Brain microvascular endothelial cell (primary cell): ENCODE measurements around the gene ABCC9.

Experiments used
- DNase-seq: peaks from one replicate; pipeline ENCODE4 v3.0.0-alpha.2; 2020
- H3K27ac ChIP-seq: fragments of 250-450 bp; sonication (Bioruptor Pico); 2 replicates; pipeline ENCODE4 v1.5.1; 2020; ENCODE audit warnings: mild to moderate bottlenecking, moderate library complexity
- H3K27me3 ChIP-seq: fragments of 250-450 bp; sonication (Bioruptor Pico); replicated peaks from 2 replicates; pipeline ENCODE4 v1.5.1; 2020; ENCODE audit warnings: mild to moderate bottlenecking
- H3K36me3 ChIP-seq: fragments of 250-450 bp; sonication (Bioruptor Pico); replicated peaks from 2 replicates; pipeline ENCODE4 v1.5.1; 2020; ENCODE audit warnings: mild to moderate bottlenecking
- H3K4me3 ChIP-seq: 2 replicates; pipeline ENCODE4 v1.5.1; 2011; ENCODE audit warnings: low read depth, mild to moderate bottlenecking, control low read depth, low read length, moderate library complexity
- in situ Hi-C: cut with HindIII; loops from 2 replicates; pipeline ENCODE4 v1.10.0; 2017; ENCODE audit warnings: low sequenced_read_pairs, low pct_ligation_motif_present
- TF ChIP-seq, protein P1 (sequence below): IDR thresholded peaks from 2 replicates; pipeline ENCODE4 v1.5.1; 2011; ENCODE audit warnings: low read depth, mild to moderate bottlenecking, moderate library complexity, low read length, control low read depth, inconsistent platforms; ENCODE audit errors: missing control alignments

ABCC9 gene

DNA sequence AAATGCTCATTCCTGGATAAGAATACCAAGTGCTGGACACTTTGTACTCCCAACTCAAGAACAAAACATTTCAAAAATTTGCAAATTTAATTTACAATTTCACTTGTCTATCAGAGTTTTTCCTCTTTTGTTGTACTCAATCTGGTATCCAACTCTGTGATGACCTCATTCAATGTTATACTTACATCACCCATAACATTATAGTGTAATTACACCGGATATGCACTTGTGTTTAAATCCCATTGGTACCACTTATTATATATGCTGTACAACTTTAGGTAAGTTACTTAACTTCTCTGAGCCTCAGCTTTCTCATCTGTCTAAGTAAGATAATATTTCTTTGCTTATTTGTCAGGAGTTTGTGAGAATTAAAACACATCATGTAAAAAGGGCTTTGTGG is 90.1 kb downstream of the ABCC9 start:
- no peaks in the 10 kb centered on the region for H3K36me3 ChIP-seq
- DNase-seq: no peak
- in situ Hi-C loops: no loop called here
- no peak overlapping the region for H3K4me3 ChIP-seq
- TF ChIP-seq, protein P1, sequence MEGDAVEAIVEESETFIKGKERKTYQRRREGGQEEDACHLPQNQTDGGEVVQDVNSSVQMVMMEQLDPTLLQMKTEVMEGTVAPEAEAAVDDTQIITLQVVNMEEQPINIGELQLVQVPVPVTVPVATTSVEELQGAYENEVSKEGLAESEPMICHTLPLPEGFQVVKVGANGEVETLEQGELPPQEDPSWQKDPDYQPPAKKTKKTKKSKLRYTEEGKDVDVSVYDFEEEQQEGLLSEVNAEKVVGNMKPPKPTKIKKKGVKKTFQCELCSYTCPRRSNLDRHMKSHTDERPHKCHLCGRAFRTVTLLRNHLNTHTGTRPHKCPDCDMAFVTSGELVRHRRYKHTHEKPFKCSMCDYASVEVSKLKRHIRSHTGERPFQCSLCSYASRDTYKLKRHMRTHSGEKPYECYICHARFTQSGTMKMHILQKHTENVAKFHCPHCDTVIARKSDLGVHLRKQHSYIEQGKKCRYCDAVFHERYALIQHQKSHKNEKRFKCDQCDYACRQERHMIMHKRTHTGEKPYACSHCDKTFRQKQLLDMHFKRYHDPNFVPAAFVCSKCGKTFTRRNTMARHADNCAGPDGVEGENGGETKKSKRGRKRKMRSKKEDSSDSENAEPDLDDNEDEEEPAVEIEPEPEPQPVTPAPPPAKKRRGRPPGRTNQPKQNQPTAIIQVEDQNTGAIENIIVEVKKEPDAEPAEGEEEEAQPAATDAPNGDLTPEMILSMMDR: no peak
- H3K27me3 ChIP-seq: no peaks in the 10 kb centered on the region
- no peak overlapping the region for H3K27ac ChIP-seq

DNA sequence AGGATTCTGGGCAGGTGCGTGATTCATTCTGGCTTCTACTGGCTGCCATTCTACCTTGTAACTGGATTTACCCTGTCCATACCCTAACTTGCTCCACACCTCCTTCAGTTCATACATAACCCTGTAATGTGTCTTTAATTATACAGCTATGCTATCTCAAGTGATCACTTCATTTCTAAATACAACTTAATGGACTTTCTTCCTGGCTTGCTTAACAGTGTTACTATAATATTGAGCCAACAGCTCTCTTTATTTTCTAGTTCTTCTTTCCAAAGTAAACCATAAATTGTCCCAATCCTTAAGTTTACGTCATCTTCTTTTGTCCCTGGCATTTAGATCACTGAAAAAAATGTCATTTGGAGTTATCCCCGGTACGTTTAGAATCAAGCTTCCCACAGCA is 90.8 kb downstream of the ABCC9 start:
- no peak for DNase-seq
- in situ Hi-C loops: no loop called here
- Histone ChIP-seq H3K27me3 (no peaks in the 10 kb centered on the region), H3K27ac (no peak overlapping the region), H3K36me3 (no peaks in the 10 kb centered on the region), H3K4me3 (no peak overlapping the region)
- TF ChIP-seq, protein P1: no peak

DNA sequence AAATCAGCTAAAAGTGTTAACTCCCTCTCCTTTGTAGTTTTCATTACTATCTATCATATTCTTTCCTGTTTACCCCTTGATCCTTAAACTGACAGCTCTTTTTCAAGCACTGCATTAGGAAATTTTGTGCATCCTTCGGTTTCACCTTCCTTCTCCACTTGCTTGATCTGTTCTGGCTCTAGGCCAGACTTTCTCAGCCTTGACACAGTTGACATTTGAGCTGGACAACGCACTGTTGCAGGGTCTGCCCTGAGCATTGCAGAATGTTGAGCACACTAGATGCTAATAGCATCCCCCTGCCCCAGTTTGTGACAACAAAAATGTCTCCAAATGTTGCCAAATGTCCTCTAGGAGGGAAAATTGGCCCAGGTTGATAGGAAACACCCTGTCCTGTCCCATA is 91.3 kb downstream of the ABCC9 start:
- H3K27ac ChIP-seq: no peak overlapping the region
- H3K4me3 ChIP-seq: no peak overlapping the region
- no peak for DNase-seq
- TF ChIP-seq, protein P1: no peak
- no peaks in the 10 kb centered on the region for H3K36me3 ChIP-seq
- no peaks in the 10 kb centered on the region for H3K27me3 ChIP-seq
- in situ Hi-C loops: no loop called here

DNA sequence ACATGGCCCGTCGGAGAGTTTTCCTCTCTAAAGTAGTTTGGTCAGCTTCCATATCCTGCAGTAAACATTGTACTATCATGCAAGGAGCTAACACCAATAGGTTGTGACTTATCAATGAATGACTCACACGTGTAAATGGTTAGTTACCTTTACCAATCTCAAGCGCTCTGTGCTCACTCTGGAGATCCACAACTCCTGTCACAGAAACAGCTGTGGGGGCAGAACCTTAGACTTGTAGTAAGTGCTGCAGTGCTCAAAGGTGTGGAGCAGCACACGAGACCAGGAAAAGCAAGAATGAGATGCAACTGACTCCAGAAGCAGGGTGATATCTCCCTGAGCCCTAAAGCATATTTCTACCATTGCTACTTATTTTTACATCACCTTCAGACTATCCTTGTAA is 93.0 kb downstream of the ABCC9 start:
- no peak for DNase-seq
- H3K36me3 ChIP-seq: no peaks in the 10 kb centered on the region
- in situ Hi-C loops: no loop called here

DNA sequence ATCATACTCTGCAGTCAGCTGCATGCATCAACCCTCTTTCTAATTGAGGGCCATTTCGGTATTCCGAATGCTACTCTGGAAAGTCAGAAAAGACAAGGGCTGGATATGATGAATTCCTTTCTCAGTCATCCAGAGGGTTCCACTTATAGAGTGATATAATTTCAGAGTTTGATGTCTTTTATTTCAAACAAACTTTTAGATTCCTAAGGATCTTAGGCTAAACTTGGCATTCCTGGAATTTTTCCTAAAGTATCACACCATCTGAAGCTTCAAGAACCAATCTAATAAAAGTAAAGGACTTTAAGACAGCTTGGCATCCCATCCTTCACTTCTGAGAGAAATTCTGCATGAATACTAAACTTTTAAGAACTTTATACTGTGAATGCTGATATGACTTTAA is 97.4 kb downstream of the ABCC9 start:
- Histone ChIP-seq H3K4me3 (no peak overlapping the region), H3K36me3 (no peaks in the 10 kb centered on the region), H3K27ac (no peak overlapping the region), H3K27me3 (no peaks in the 10 kb centered on the region)
- TF ChIP-seq, protein P1: no peak
- no peak for DNase-seq
- in situ Hi-C loops: no loop called here

More for the DNA sequence above, 93.0 kb downstream of the ABCC9 start:
- Histone ChIP-seq H3K4me3 (no peak overlapping the region), H3K27ac (no peak overlapping the region), H3K27me3 (no peaks in the 10 kb centered on the region)
- TF ChIP-seq, protein P1: no peak

DNA sequence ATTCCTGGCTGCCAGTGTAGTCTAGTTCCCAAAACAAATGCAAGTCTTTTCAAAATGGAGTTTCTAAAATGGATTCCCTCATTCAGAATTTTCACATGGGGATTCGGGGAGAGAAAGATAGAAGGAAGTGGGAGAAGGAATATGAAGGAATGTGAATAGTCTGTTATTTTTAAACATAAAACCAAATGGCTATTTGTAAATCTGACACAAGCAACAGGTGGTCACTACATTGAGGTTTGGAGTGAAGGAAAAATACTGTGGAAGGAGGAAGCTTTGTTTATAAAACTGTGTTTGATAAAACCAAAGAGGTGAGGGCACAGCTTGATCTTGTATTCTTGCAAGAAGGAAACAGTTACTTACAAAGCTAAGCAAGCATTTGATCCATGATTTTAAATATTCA is 101.5 kb downstream of the ABCC9 start:
- no peaks in the 10 kb centered on the region for H3K36me3 ChIP-seq
- TF ChIP-seq, protein P1: no peak
- in situ Hi-C loops: no loop called here
- no peak overlapping the region for H3K27ac ChIP-seq
- H3K4me3 ChIP-seq: no peak overlapping the region
- no peak for DNase-seq
- no peaks in the 10 kb centered on the region for H3K27me3 ChIP-seq
